GM19324 (cell line): Measurements from ENCODE around the gene TRMU.
A peak's percentile ranks its signal among the peaks of the same experiment; 100 is the strongest.

Source experiments
- ATAC-seq: cut with Tn5 transposase; IDR thresholded peaks from one replicate; pipeline ENCODE4 v1.9.1; 2021; ENCODE audit warnings: mild to moderate bottlenecking, moderate library complexity; ENCODE audit not compliant: unreplicated experiment, low FRiP score

Gene TRMU

GRCh38 chr22:46331496-46331895 lies 4.0 kb upstream of the TRMU start:
- no peak for ATAC-seq

GRCh38 chr22:46336119-46337078 lies 885 bp downstream of the TRMU start:
- ATAC-seq, result peak; percentile 16

- no peak for ATAC-seq
Observed at GRCh38 chr22:46337870-46338269, 2.4 kb downstream of the TRMU start.

DNA sequence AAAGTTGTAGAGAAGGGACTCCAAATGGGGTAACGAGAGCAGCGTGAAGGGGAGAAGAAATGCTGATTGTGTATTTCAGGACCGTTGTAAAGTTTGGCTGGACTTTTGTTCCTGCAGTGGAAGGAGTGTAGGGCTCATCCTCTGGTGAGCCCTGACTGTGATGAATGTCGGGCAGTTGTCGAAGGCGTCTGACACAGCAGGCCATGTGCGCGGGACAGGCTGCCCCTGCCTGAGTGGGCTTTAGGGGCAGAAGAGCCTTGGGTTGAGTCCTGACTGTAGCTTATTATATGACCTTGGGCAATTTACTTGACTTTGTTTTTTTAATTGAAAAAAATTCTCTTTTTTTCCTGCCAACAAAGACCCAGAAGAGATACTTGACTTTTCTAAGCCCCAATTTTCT lies 3.1 kb downstream of the TRMU start:
- ATAC-seq, result no peak

GRCh38 chr22:46339956-46340355 lies 4.4 kb downstream of the TRMU start:
- ATAC-seq, result no peak

DNA sequence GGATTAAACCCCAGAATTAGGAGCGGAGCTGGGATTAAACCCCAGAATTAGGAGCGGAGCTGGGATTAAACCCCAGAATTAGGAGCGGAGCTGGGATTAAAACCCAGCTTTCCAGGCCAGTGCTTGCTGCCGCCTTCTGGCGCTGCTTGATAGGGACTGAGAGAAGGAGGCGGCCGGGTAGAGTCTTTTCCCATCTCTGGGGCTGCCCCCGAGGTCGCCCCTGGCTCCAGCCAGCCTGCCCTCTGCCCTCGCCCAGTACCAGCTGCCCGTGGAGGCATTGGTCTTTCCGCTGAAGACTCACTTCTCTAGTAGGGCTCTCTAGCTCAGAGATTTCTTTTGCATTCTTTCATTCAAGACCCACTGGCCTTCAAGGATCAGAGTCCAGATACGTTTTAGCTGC lies 5.2 kb downstream of the TRMU start:
- ATAC-seq, result no peak

DNA sequence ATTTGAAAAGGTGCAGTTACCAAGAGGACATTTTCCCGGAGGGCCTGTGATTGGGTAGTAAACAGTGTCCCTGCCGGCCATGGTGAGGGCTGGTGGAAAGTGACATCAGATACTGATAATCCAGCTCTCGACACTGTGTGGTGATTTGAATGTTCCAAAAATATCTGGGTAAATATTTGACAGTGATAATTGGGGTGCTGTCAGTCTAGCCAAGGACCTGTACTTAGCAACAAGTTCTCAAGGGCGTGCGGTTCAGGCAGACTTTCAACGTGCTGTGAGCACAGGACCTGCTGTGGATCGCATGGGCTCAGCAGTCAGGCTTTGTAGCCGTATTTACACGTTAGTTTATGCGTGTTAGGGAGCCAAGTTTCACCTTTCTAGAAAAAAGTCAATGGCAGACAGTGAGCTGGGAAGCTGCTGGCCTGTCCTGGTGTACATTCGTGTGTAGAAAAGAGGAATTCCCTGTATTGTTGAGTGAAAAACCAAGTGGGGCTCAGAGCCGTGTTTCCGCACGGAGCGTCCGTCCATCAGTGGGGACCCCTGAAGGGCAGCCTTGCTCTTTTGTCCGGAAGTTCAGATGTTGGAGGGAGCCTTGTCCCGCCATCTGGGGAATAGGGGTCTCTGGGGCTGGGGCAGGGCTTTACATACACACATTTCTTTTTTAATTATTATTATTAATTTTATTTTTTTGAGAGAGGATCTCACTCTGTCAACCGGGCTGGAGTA lies 11.3 kb downstream of the TRMU start:
- no peak for ATAC-seq

- no peak for ATAC-seq
Observed at GRCh38 chr22:46347646-46348045, 12.1 kb downstream of the TRMU start.

DNA sequence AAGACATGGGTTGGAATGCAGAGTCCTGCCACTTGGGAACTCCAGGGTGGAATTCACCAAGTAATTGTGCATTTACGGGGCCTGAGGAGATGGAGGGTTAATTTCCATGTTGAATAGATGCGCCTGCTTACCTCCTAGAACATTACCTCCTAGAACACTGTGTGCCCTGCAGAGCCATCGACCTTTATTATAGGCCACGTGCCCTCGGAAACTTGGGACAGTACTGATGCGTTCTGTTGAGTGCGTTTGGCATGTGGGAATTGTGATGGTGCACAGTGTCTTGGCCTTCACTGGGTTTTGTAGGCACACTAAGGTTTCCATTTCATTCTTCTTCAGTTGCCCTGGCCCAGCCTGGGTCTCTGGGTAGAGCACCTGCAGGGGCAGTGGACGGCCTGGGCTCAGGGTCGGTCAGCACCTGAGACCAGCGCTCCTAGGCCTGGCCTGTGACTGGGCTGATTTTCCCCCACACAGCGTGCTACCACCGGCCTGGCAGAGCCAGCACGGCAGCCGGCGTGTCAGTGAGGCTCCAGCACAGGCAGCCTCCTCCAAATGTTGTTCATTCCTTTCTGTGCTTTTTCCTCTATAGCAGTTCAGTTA lies 12.7 kb downstream of the TRMU start:
- ATAC-seq, result no peak

- no peak for ATAC-seq
Observed at GRCh38 chr22:46349238-46349637, 13.7 kb downstream of the TRMU start.

DNA sequence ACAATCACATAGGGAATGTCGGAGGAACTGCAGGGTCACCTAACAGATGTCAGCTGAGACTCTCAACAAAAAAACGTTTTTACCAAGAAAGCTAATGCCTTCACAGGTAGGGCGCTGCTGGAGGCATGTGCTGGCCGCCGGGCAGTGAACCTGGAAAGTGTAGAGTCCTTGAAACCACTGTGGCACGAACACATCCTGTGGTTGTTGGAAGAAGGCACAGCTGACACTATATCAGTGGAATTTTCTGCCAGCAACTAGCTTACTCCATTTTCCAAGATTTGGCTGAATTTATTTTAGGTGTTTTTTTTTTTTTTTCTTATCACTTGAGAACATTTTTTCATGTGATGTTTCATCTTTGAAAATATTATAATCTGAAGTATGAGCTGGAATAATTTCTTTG lies 14.2 kb downstream of the TRMU start:
- no peak for ATAC-seq

DNA sequence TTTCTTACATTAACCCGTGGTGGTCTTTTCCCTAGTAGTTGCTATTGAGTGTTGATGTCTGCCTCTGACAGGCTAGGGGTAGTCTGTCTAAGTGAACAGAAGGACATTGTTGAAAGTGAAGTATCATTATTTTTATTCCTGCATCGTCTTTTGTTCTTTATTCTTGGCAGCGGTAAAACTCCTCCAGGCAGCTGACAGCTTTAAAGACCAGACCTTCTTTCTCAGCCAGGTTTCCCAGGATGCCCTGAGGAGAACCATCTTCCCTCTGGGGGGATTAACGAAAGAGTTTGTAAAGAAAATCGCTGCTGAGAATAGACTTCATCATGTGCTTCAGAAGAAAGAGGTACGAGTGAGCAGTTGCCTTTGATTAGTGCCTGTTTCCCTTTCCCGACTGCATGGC lies 14.6 kb downstream of the TRMU start:
- ATAC-seq, result no peak

DNA sequence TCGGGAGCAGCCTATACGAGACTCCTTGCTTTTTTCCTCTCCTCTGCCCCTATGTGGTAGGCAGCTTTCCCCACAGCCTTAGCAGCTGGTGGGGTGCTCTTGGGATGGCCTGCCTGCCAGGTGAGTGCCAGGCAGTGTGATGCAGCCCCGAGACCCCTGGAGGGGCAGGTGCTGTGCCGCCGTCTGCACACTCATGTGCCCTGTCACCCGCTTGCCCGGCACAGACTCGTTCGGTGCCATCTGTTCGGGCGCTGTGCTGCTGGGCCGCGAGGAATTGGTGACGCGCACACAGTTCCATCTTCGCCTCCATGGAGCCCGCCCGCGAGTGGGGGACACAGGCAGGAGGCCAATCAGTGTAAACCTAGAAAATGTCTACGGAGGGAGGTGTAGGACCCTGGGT lies 15.1 kb downstream of the TRMU start:
- no peak for ATAC-seq

GRCh38 chr22:46351131-46351735 lies 15.7 kb downstream of the TRMU start:
- no peak for ATAC-seq

DNA sequence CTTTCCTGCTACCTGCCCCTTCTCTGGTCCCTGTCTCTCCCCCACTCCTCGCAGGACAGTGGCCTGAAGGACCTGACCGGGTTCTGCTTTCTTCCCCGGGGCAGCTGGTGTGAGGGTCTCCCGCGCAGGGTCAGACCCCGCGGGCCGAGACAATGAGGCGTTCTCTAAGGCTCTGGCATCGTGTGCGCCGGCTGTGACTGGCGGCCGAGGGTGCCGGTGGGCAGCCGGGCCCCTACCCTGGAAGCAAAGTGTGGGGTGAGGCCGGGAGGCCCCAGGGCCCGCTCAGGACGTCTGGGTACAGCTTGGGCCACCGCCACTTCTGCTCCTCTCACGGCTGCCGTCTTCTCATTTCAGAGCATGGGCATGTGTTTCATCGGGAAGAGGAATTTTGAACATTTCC lies 16.3 kb downstream of the TRMU start:
- ATAC-seq, result no peak

DNA sequence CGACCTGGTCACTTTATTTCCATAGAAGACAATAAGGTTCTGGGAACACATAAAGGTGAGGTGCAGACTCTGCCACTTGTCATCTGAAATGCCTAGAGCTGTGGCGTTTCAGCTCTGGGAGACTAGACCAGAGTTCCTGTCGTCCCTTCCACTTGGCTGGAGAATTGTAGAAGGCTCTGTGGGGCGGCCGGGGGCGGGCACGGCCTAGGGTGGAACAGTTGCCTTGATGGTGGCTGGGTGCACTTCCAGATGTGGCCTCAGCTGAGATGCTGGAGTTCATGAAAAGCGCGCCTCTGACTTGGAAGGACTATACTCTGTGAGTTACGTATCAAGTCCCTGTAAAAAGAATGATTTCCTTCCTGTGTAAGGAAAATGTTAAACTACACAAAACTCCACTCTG lies 16.8 kb downstream of the TRMU start:
- no peak for ATAC-seq

DNA sequence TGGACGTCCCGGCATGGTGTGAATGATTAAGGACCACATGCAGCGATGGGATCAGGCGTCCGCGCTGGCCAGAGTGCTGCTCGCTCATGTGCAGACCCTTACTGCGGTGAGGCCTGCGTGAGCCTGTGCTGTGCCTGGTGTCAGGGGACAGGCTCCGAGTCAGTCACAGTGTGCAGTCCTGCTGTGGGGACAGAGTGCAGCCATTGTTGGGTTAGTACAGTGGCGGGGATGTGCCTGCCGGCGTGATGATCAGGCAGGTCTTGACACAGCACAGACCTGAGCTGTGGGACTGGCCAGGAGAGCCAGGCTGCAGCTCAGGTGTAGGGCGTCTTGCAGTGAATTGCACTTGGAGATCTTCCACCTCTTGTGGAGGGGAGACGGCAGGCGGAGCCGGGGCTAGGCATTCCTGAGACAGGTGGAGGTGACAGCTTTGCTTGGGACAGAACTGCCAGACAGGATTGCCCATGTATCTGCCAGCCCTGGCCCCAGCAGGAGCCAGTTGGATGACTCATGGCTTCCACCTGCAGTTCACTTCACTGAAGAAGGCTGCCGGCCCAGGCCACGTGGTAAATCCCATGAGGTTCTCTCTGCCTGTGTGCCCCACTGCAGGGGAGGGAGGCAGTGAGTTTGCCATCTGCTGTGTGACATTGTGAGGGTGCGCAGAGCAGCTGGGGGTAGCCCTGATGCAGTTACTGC lies 17.3 kb downstream of the TRMU start:
- no peak for ATAC-seq

DNA sequence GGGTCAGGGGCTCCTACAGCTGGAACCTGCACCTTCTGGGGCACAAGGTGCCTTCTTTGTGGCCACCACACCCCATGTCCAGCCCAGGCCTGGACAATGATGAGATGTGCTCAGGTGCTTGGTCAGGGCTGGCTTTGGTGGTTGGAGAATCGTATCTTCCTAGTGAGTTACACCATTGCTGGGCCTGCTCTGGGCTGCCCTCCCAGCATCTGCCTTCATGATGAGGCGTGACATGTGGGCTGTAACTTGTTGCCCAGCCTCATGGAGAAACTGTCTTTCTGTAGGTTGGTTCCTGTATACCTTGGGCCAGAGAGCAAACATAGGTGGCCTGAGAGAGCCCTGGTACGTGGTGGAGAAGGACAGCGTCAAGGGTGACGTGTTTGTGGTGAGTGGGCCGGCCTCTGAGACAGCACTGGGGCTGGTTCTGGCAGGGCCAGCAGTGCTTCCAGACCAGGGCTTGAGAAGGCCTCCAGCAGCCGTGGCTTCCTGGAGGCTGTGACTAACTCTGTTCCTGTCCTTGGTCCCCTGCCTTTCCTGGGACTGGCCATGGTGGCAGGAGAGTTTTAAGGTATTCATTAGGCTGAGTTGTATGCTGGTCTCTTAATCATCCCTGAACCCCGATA lies 18.1 kb downstream of the TRMU start:
- ATAC-seq, result no peak

DNA sequence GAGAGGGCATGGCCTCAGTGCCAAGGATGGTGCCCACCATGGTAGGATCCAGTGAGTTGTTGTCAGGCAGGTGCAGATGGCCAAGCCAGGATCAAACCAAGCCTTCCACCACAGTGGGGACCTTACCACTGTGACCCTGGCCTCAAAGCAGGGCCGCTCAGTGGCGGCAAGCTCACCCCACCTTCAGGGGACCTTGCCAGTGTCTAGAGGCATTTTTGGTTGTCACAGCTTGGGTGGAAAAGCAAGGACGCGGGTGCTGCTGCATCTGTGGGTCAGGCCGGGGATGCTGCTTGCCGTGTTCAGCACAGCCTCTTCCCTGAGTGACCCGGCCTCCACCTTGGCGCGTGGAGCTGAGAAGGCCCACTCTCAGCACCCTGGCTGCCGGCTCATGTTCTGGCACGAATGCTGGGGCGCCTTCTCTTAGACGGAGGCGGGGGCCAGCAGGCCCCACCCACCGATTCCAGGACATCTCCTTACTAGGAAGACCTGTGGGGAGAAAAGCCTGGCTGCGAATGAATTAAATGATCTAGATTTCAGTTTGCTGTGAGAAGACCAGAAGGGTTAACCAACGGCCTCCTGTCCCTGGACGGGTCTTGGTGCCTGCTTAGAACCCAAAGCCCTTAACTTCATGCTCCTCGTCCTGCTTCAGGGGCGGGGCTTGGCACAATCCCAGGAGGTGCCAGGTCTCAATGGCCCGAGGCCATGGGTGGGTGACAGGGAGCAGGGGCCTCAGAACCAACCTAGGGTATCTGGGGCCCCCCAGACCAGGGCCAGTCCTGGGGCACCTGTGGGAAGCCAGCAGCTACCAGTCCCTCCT lies 18.9 kb downstream of the TRMU start:
- no peak for ATAC-seq
